Erythroblast (primary cell): Measurements from ENCODE around the gene RGS14.

Source experiments
- GATA1 ChIP-seq: IDR thresholded peaks from 2 replicates; pipeline ENCODE4 v1.6.1; 2011; ENCODE audit warnings: low read depth, mild to moderate bottlenecking, control low read depth, low read length, moderate library complexity
- POLR2A ChIP-seq: IDR thresholded peaks from 2 replicates; pipeline ENCODE4 v1.6.1; 2011; ENCODE audit warnings: mild to moderate bottlenecking, low read length

DNA sequence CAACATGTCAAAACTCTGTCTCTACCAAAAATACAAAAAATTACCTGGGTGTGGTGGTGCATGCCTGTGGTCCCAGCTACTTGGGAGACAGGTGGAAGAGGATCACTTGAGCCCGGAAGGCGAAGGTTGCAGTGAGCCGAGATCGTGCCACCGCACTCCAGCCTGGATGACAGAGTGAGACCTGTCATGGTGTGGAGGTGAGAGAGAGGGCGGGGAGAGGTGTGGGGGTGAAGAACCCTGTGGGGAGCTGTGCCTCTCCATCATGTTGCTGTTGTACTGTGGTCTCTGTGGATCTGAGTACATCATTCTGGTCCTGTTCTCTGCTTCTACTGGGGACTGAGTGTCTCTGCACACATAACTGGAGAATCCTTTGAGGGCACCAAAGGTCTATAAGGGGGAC lies 15.2 kb downstream of the RGS14 start:
- TF ChIP-seq POLR2A (no peak), GATA1 (no peak)
